Fibroblast of pulmonary artery (primary cell): Measurements from ENCODE around the gene C21orf58.

Experiments
- DNase-seq: peaks from one replicate; pipeline ENCODE4 v3.0.0-alpha.2; 2010; ENCODE audit warnings: low read depth
- H3K4me3 ChIP-seq: replicated peaks from 2 replicates; pipeline ENCODE4 v1.5.1; 2011; ENCODE audit warnings: low read depth, mild to moderate bottlenecking, control low read depth, low read length, moderate library complexity
- CTCF ChIP-seq: IDR thresholded peaks from 2 replicates; pipeline ENCODE4 v1.5.1; 2011; ENCODE audit warnings: mild to moderate bottlenecking, control low read depth, low read length, inconsistent platforms; ENCODE audit errors: missing control alignments

The C21orf58 gene

DNA sequence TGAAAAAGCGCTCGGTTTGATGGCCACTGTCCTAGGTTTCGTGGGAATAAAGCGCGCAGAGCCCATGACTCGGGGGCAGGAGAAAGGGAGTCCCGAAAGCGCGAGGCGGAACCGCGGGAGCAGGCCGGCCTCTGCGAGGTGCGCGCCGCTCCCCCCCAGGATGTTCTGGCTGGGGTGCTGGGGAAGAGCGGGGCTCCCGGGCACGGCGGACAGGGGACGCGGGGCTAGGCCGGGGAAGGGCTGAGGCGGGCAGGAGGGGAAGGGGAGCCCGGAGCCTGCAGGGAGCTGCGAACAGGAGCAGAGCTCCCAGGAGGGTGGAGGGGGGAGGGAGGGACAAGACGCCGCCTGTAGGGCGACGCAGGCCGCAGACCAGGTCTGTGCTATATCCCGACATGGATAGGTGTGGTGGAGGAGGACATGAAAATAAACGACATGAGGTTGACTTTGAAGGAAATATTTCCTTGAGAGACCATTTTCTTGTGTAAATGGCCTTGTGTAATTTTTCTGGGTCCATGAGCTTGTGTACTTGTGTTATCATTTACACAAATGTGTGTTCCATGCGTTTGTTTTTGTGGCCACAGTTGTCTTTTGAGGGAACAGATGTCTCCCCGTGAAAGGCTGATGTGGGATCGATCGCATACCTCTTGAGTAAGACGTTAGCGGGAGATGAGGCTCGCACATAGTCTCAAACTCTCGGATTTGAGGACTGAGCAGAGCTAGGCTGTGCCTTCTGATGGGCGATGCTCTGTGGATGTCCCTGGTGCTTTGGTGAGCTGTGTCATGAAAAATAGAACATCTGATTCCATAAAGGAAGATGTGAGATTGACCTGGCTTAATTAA is 1.6 kb upstream of the C21orf58 start:
- DNase-seq: peak; percentile 56
- peak; percentile 39 for TF ChIP-seq CTCF
- peak overlapping the region; percentile 73 for H3K4me3 ChIP-seq

DNA sequence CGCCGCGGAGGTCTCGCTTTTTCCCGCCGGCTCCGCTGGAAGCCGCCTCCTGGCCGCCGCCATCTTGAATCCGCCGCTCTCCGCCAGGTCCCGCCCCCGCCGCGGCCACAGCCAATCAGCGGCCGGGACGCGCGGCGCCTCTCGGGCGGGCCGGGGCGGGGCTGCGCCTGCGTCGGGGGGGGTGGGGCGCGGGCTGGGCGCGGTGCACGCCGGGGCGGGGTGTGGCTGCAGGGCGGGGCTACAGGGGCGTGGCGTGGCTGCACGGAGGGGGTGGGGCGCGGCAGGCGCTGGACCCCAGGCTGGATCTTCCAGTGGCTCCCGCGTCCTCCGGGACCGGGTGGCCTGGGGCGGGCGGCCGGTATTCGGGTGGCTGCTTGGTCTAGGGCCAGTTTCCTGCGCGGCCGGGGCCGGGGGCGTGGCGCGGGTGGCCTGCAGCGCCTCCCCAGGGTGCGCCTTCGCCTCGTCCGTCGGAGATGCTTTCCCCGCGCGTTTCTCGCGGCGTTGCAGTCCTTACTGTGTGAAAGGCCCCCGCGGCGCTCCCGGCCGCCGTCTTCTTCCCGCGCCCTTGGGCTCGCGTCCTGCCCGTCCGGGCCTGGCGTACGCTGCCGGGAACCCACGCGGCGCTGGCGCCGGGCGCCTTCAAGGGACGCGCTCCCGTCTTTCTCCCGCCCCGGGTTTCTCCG is 861 bp upstream of the C21orf58 start:
- TF ChIP-seq CTCF: no peak
- H3K4me3 ChIP-seq: peak overlapping the region; percentile 93
- peak; percentile 81 for DNase-seq

DNA sequence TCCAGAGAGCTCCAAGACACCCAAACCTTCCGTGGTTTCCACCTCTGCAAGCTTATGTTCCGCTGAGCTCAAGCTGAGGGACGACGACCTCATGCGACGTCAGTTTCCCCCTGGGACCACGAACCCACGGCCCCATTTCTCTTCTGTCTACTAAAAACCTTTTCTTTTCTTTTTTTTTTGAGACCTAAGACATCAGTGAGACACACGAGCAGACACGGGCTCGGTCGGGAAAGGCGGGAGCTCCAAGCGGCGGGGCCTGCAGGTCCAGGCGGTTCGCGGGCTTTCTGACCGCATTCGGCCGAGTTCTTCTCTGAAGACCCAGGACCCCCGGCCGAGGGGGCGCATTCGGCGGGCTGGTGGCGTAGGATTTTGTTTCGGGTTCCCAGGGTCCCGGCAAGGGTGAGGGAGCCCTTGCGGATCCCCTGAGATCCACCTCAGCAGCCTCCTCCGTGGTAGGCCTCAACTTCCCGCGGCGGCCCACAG is 402 bp downstream of the C21orf58 start:
- H3K4me3 ChIP-seq: peak overlapping the region; percentile 93
- DNase-seq: no peak
- TF ChIP-seq CTCF: no peak

DNA sequence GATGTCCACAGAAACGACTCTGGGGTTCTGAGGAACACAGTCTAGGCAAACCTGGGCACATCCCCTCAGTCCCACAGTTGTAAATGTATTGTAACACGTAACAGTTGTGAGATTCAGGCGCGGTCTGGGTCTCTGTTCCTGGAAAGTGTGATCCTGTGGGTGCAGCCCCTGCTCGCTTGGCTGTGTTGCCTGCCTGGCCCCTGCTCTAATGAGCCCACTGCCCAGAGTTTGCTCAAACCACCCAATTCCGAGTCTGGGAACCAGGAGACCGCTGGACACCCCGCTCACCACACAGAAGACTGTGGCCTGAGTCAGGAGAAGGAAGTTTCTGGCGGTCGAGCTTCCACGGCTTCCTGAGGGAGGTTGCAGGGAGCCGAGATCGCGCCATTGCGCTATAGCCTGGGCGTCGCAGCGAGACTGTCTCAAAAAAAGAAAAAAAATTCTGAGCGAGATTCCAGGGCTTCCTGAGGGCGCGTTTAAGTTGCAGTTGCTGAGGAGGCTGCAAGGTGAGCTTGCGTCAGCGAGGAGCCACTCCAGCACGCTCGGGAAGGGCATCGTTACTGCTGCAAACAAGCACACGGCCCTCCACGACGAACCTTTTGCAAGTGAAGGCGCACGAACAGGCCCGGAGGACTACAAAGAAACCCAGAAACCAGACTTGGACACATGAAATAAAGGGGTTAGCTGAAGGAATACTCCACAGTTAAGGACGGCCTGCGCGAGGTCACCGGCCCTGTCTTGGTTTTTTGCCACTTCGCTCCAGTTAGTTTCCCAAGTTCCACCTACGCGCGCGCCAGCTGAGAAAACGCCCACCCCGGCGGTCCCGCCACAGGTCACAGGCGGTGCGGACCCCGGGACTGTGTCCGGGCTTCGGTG is 1.1 kb downstream of the C21orf58 start:
- peak overlapping the region; percentile 93 for H3K4me3 ChIP-seq
- peak; percentile 37 for DNase-seq
- no peak for TF ChIP-seq CTCF

- no peak for TF ChIP-seq CTCF
- DNase-seq: no peak
- no peak overlapping the region for H3K4me3 ChIP-seq
Observed at GRCh38 chr21:46320331-46320801, 3.3 kb downstream of the C21orf58 start.

DNA sequence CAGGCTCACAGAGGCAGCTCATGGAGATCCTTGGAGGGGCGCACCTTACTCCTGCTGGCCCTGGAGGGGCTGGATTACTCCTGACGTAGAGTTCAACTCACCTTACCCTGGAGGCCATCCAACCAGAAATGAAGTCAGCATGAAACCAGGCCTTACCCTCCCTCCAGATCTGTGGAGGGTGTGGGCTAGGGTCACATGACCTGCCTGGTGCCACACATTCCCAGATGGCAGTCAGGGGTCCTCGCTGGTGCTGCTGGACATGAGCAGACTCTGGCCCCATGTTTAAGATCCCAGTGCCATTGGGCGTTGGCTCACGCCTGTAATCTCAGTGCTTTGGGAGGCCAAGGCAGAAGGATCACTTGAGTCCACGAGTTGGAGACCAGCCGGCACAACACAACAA is 4.5 kb downstream of the C21orf58 start:
- no peak overlapping the region for H3K4me3 ChIP-seq
- no peak for DNase-seq
- TF ChIP-seq CTCF: no peak
